ENCODE measurements around the gene SH2D4B. TPM values are rescaled to one million over a fixed set of nuclear protein-coding genes. Genes with fewer than 3 reads are reported as not detected.

Gene SH2D4B
- total and polyA plus RNA-seq, 10 of the 15 experiments (the other 5 are each of a cell fraction or from before 2014, with no cell fraction given), result 0.04 to 0.21 (median 0.13) TPM; not detected in 5

- ChIA-PET POLR2A (no interaction called here), SMC1A (ENCODE audit: uncharacterized antibody, unreplicated experiment) (interaction anchor here (1.1 to 1.2 kb wide), 2 partner anchors 13 to 44 kb away, joined by 3 to 6 read pairs; no protein-coding TSS in a partner anchor), RAD21 (ENCODE audit: unreplicated experiment) (interaction anchor here (0.7 to 1.0 kb wide), 2 partner anchors 44 to 136 kb away, joined by 4 read pairs; no protein-coding TSS in a partner anchor), CTCF (interaction anchor here (0.9 to 1.1 kb wide), 4 partner anchors 12 to 116 kb away, joined by 3 read pairs; no protein-coding TSS in a partner anchor)
- 87% methylated on average over 7 of the region's 7 CpGs for WGBS (ENCODE audit: insufficient coverage, insufficient replicate concordance, low lambda C conversion rate, missing lambda C conversion rate)
- H3K79me2 ChIP-seq (ENCODE audit: control insufficient read depth, insufficient read depth, low read length), result no peaks in the 10 kb centered on the region
- no peak overlapping the region for H3K27ac ChIP-seq (ENCODE audit: control insufficient read depth, insufficient read depth)
- H3K4me2 ChIP-seq (ENCODE audit: control insufficient read depth, insufficient read depth), result no peak overlapping the region
- DNase-seq (ENCODE audit: low read depth, low spot score) (no peak), FAIRE-seq (no peak), ATAC-seq (no peak)
- H3K36me3 ChIP-seq (ENCODE audit: control insufficient read depth in 2 of 2, insufficient read depth in 2 of 2, low read length in 1 of 2), result no peaks in the 10 kb centered on the region
- H3K9me3 ChIP-seq (replicated peaks; ENCODE audit: control insufficient read depth, insufficient read depth, low read length), result no peaks in the 10 kb centered on the region; the same call in 2 of the 3 replicates
- no peaks in the 10 kb centered on the region for H3K27me3 ChIP-seq (replicated peaks in 1 of 2; ENCODE audit: control insufficient read depth in 2 of 2, insufficient read depth in 2 of 2, low read length in 1 of 2)
- H3K9ac ChIP-seq (ENCODE audit: control insufficient read depth, insufficient read depth, low read length), result no peak overlapping the region
- no peaks in the 10 kb centered on the region for H4K20me1 ChIP-seq (ENCODE audit: control insufficient read depth, insufficient read depth)
- BruUV-seq (replicated peaks), result no TSS peak
- no peak overlapping the region for H3K4me3 ChIP-seq
- no peak for TF ChIP-seq HDAC2 (IDR thresholded peaks at IDR 0.05)
- TF ChIP-seq HDAC6 (IDR thresholded peaks at IDR 0.05; ENCODE audit: unreplicated experiment), result no peak
- in situ Hi-C loops (cut with MboI) (no loop called here), intact Hi-C loops (cut with micrococcal nuclease; ENCODE audit: unreplicated experiment) (no loop called here)
- H3K4me1 ChIP-seq (ENCODE audit: control insufficient read depth, insufficient read depth, low read length), result peaks cover 2% of the 10 kb centered on the region; the same call in 1 of the 2 replicates
- no peak overlapping the region for H2AFZ ChIP-seq (ENCODE audit: control insufficient read depth, low read depth, low read length)
Measured at GRCh38 chr10:80580638-80581468, 43.2 kb downstream of the SH2D4B start.

- WGBS (ENCODE audit: insufficient coverage, insufficient replicate concordance, low lambda C conversion rate, missing lambda C conversion rate), result 62% methylated on average over 5 of the region's 5 CpGs
- TF ChIP-seq CREB1 (IDR thresholded peaks at IDR 0.05; ENCODE audit: low read depth), result no peak
- TF ChIP-seq DPF2 (IDR thresholded peaks at IDR 0.05), result no peak
- TF ChIP-seq ZNF592 (IDR thresholded peaks at IDR 0.05), result no peak
- no peak for TF ChIP-seq KDM1A (IDR thresholded peaks at IDR 0.05; ENCODE audit: borderline replicate concordance)
- no peak for TF ChIP-seq NR2C2 (IDR thresholded peaks at IDR 0.05; ENCODE audit: borderline replicate concordance, control insufficient read depth, insufficient read length, low read depth)
- TF ChIP-seq RAD21 (IDR thresholded peaks at IDR 0.05; ENCODE audit: insufficient read depth, low read depth, low read length), result no peak
- TF ChIP-seq ZNF207 (IDR thresholded peaks at IDR 0.05; ENCODE audit: borderline replicate concordance), result no peak
- TF ChIP-seq BCL11A (IDR thresholded peaks at IDR 0.05; ENCODE audit: low read depth, low read length), result no peak
- no peak for TF ChIP-seq PAX8 (IDR thresholded peaks at IDR 0.05)
Measured at GRCh38 chr10:80581469-80581835, 43.8 kb downstream of the SH2D4B start.

More at GRCh38 chr10:80581469-80581835, 43.8 kb downstream of the SH2D4B start:
- FAIRE-seq (no peak), ATAC-seq (no peak), DNase-seq (ENCODE audit: low read depth, low spot score) (no peak)
- in situ Hi-C loops (cut with MboI) (no loop called here), intact Hi-C loops (cut with micrococcal nuclease; ENCODE audit: unreplicated experiment) (no loop called here)
- H3K36me3 ChIP-seq (ENCODE audit: control insufficient read depth in 2 of 2, insufficient read depth in 2 of 2, low read length in 1 of 2), result no peaks in the 10 kb centered on the region
- H2AFZ ChIP-seq (ENCODE audit: control insufficient read depth, low read depth, low read length), result no peak overlapping the region
- ChIA-PET SMC1A (ENCODE audit: uncharacterized antibody, unreplicated experiment) (no interaction called here), RAD21 (ENCODE audit: unreplicated experiment) (interaction anchor here (0.7 to 1.0 kb wide), 2 partner anchors 45 to 137 kb away, joined by 4 read pairs; no protein-coding TSS in a partner anchor), POLR2A (no interaction called here), CTCF (interaction anchor here (0.9 to 1.1 kb wide), 3 partner anchors 11 to 116 kb away, joined by 3 read pairs; no protein-coding TSS in a partner anchor)
- H3K4me3 ChIP-seq, result no peak overlapping the region
- no peaks in the 10 kb centered on the region for H3K27me3 ChIP-seq (replicated peaks in 1 of 2; ENCODE audit: control insufficient read depth in 2 of 2, insufficient read depth in 2 of 2, low read length in 1 of 2)
- H3K4me1 ChIP-seq (ENCODE audit: control insufficient read depth, insufficient read depth, low read length), result peaks cover 2% of the 10 kb centered on the region; the same call in 1 of the 2 replicates
- H3K9me3 ChIP-seq (replicated peaks; ENCODE audit: control insufficient read depth, insufficient read depth, low read length), result no peaks in the 10 kb centered on the region; the same call in 2 of the 3 replicates
- H3K9ac ChIP-seq (ENCODE audit: control insufficient read depth, insufficient read depth, low read length), result no peak overlapping the region
- no peaks in the 10 kb centered on the region for H3K79me2 ChIP-seq (ENCODE audit: control insufficient read depth, insufficient read depth, low read length)
- BruUV-seq (replicated peaks), result no TSS peak
- no peaks in the 10 kb centered on the region for H4K20me1 ChIP-seq (ENCODE audit: control insufficient read depth, insufficient read depth)
- H3K27ac ChIP-seq (ENCODE audit: control insufficient read depth, insufficient read depth), result no peak overlapping the region
- no peak overlapping the region for H3K4me2 ChIP-seq (ENCODE audit: control insufficient read depth, insufficient read depth)
